GM10266 (cell line): Measurements from ENCODE around the gene SPATA2.

Experiments used
- DNase-seq: peaks from one replicate; pipeline ENCODE4 v3.0.0; 2012; ENCODE audit errors: extremely low spot score
- TF ChIP-seq, protein P1 (sequence below): IDR thresholded peaks from 2 replicates; pipeline ENCODE4 v1.5.1; 2012; ENCODE audit warnings: mild to moderate bottlenecking, low read depth; ENCODE audit not compliant: control insufficient read depth, insufficient read depth; ENCODE audit errors: missing control alignments

SPATA2 gene

DNA sequence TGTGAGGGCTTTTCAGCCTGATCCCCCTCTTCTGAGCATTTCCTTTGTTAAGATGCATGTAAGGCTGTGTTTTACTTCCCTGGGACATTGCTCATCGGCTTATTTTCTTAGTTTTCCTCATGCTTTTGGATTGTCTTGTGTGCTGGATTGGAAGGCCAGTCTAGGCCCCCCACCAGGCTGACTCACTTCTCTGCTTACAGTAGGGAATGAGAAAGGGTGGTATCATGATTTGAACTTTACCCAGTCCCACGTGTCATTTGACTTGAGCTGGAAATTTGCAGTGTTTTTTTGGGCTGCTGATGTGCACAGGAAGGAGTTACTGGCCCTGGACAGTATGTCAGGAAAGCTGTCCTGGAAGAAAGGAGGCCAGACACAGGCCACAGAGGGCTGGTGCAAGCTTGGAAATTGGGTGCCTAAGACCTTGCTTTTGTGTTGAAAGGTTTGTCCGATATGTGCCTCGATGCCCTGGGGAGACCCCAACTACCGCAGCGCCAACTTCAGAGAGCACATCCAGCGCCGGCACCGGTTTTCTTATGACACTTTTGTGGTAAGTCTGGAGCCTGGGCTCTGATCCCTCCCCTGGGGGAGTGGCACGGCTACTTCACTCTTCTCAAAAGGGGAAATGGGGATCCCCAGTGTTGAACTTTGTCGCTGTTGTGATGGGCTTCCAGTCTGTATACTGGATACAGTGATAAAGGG lies 33.6 kb upstream of the SPATA2 start:
- TF ChIP-seq, protein P1, sequence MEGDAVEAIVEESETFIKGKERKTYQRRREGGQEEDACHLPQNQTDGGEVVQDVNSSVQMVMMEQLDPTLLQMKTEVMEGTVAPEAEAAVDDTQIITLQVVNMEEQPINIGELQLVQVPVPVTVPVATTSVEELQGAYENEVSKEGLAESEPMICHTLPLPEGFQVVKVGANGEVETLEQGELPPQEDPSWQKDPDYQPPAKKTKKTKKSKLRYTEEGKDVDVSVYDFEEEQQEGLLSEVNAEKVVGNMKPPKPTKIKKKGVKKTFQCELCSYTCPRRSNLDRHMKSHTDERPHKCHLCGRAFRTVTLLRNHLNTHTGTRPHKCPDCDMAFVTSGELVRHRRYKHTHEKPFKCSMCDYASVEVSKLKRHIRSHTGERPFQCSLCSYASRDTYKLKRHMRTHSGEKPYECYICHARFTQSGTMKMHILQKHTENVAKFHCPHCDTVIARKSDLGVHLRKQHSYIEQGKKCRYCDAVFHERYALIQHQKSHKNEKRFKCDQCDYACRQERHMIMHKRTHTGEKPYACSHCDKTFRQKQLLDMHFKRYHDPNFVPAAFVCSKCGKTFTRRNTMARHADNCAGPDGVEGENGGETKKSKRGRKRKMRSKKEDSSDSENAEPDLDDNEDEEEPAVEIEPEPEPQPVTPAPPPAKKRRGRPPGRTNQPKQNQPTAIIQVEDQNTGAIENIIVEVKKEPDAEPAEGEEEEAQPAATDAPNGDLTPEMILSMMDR = no peak
- no peak for DNase-seq

GRCh38 chr20:49948178-49948577 lies 32.8 kb upstream of the SPATA2 start:
- DNase-seq = no peak
- TF ChIP-seq, protein P1 = no peak

DNA sequence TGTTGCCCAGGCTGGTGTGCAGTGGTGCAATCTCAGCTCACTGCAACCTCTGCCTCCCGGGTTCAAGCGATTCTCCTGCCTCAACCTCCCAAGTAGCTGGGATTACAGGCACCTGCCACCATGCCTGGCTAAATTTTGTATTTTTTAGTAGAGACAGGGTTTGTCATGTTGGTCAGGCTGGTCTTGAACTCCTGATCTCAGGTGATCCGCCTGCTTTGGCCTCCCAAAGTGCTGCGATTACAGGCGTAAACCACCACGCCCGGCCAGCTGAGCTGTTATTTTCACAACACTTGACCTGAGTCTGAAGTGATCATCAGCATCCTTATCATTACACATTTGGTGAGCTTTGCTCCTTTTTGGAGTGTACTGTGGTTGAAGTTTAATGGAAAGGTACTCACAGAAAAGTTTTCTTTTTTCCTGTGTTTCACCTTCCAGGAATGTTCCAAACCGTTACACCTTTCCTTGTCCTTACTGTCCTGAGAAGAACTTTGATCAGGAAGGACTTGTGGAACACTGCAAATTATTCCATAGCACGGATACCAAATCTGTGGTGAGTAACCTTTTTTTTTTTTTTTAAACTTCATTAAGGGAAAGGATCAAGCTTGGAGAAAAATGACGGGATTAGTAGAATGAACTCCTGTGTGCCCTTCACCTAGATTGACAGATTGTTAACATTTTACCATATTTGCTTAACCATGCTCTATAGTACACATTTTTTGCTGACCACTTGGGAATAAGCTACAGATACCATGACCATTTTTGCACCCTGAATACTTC lies 30.6 kb upstream of the SPATA2 start:
- TF ChIP-seq, protein P1 = no peak

DNA sequence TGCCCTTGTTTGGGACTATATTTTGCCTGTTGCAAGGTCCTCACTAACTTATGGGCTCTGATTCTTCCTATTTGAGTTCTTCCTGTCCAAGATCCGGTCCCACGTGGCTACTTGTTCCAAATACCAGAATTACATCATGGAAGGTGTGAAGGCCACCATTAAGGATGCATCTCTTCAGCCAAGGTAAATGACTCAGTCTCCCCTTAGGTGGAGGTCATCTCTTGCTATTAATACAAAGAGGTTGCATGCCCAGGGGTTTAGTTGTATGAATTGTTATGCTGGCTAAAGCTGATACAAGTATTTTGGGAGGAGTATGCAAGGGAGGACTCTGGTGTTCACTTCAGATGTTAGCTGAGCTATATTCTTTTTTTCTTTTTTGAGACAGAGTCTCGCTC lies 30.0 kb upstream of the SPATA2 start:
- DNase-seq = no peak
- TF ChIP-seq, protein P1 = no peak

More for the DNA sequence above, 30.6 kb upstream of the SPATA2 start:
- no peak for DNase-seq

GRCh38 chr20:49942942-49943341 lies 27.6 kb upstream of the SPATA2 start:
- TF ChIP-seq, protein P1 = no peak
- DNase-seq = no peak

DNA sequence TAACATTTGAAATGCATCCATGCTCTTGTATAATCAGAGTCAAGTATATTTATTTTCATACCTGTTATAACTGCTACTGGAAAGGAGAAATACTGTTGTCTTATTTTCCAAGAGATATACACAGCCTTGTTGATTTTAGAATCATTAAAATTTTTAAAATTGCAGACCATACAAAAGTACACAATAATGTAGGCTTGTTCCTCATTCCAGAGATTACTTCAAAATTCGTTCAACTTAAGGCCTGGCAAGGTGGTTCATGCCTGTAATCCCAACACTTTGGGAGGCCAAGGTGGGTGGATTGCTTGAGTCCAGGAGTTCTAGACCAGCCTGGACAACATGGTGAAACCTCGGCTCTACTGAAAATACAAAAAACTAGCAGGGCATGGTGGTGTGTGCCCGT lies 27.0 kb upstream of the SPATA2 start:
- no peak for DNase-seq
- TF ChIP-seq, protein P1 = no peak

GRCh38 chr20:49941456-49941855 lies 26.1 kb upstream of the SPATA2 start:
- DNase-seq = no peak
- TF ChIP-seq, protein P1 = no peak
